Activated CD4-positive, alpha-beta T cell treated with anti-CD3 and anti-CD28 coated beads, Interleukin-2, amount 50 U/mL, for 24 hours (primary cell): ENCODE data around the gene SLC45A2.
"Not testable (repeated sequence)": the region's sequence is repeated elsewhere in the genome, so short reads cannot be mapped to it uniquely, and the experiment has no call there.

Source experiments
- DNase-seq, 2 donors: peaks; one replicate each; pipeline ENCODE4 v3.0.0-alpha.2; 2020; ENCODE audit warnings: low read depth in 1 of 2, low spot score in 1 of 2

SLC45A2 gene

GRCh38 chr5:33969572-33970452, 14.7 kb downstream of the SLC45A2 start:
- no peak for DNase-seq

- DNase-seq: no peak
Measured at GRCh38 chr5:33968211-33969005, 16.1 kb downstream of the SLC45A2 start.

GRCh38 chr5:33966805-33967204, 17.7 kb downstream of the SLC45A2 start:
- no peak for DNase-seq

GRCh38 chr5:33964132-33964700, 20.3 kb downstream of the SLC45A2 start:
- no peak for DNase-seq

GRCh38 chr5:33958176-33958575, 26.3 kb downstream of the SLC45A2 start:
- DNase-seq: no peak

- no peak for DNase-seq
Measured at GRCh38 chr5:33957577-33958150, 26.8 kb downstream of the SLC45A2 start.

GRCh38 chr5:33952175-33952574, 32.3 kb downstream of the SLC45A2 start:
- DNase-seq: not testable (repeated sequence)

- no peak for DNase-seq
Measured at GRCh38 chr5:33944543-33945132, 39.9 kb downstream of the SLC45A2 start.

- no peak for DNase-seq
Measured at GRCh38 chr5:33941090-33941489, 43.4 kb downstream of the SLC45A2 start.

- DNase-seq: no peak
Measured at GRCh38 chr5:33939556-33940262, 44.8 kb downstream of the SLC45A2 start.

- no peak for DNase-seq
Measured at GRCh38 chr5:33938881-33939280, 45.6 kb downstream of the SLC45A2 start.

GRCh38 chr5:33938507-33938796, 46.0 kb downstream of the SLC45A2 start:
- no peak for DNase-seq

GRCh38 chr5:33937707-33938506, 46.6 kb downstream of the SLC45A2 start:
- no peak for DNase-seq

- no peak for DNase-seq
Measured at GRCh38 chr5:33937017-33937706, 47.3 kb downstream of the SLC45A2 start.

- no peak for DNase-seq
Measured at GRCh38 chr5:33936381-33937016, 48.0 kb downstream of the SLC45A2 start, which contains the start of gene RXFP3. Gene RXFP3, plus strand, starts transcription at chr5:33936386. Its CDS starts 355 bp downstream, at chr5:33936741.

GRCh38 chr5:33936004-33936380, 48.5 kb downstream of the SLC45A2 start:
- DNase-seq: peak in 1 of 2 donors; percentile 6

- no peak for DNase-seq
Measured at GRCh38 chr5:33934176-33934575, 50.3 kb downstream of the SLC45A2 start.

- DNase-seq: no peak
Measured at GRCh38 chr5:33933723-33934169, 50.7 kb downstream of the SLC45A2 start.

- no peak for DNase-seq
Measured at GRCh38 chr5:33931136-33931535, 53.4 kb downstream of the SLC45A2 start.
